HG03558 (cell line): Measurements from ENCODE around the gene CFAP298.
"Not testable (repeated sequence)": the region's sequence is repeated elsewhere in the genome, so short reads cannot be mapped to it uniquely, and the experiment has no call there.

Experiments used
- ATAC-seq: cut with Tn5 transposase; IDR thresholded peaks from one replicate; pipeline ENCODE4 v1.9.1; 2021; ENCODE audit warnings: moderate number of reproducible peaks; ENCODE audit not compliant: unreplicated experiment; ENCODE audit errors: extremely low read depth

Gene CFAP298

DNA sequence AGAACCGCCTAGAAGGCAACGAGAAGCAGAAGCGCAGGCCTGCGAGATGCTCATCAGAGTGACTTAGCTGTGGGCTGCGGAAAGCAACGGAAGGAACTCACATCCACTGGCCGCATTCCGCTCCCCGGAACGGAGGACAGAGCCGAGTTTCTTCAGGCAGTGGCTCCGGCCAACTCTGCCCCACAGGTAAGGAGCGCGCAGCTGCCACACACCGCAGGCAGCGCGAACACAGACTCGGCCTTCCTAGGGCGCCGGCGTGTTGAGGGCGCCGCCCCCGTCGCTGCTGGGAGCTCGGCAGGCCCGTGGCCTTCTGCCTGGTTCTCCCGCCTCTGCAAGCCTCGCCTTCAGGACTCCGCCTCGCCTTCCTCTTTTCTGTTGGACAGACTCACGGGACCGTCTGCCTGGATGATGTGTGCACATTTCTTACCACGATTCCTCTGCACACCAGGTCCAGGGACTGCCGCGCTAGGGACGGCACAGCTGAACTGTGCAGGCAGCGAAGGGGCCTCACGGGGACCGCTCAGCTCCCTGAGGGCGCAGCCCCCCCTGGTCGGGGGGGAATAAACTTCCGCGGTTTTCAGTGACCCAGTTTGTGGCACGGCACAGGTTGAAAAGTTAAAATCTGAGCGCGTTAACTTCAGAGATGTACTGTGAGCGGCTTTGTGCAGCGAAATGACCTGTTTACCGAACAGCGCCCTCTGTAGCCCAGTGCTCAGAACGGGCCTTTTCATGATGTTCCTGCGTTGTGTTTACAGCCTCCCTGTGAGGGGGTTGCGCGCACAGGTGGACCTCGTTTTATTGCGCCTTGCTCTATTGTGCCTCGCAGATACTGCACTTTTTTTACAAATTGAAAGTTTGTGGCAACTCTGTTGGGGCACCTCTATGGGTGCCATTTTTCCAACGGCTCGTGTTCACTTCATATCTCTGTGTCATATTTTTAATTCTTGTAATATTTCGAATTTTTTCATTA is 42.6 kb downstream of the CFAP298 start:
- ATAC-seq, result no peak

DNA sequence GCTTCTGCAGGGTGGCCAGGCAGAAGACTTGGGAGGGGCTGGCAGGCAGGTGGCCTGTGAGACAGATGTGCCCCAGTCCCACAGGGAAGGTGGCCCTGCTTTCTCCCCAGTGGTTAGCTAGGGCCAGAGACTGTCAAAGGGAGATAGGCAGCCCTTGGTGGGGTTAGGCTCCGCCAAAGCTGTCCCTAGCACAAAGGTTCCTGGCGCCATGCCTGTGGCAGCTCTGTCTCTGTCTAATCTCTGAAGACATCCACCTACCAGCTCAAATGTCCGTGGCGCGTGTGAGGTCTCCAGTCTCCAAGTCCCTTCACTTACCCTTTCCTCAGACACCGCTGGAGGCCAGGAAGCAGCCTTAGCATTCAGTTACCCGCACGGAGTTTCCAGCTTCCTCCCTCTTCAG is 44.6 kb downstream of the CFAP298 start:
- no peak for ATAC-seq

DNA sequence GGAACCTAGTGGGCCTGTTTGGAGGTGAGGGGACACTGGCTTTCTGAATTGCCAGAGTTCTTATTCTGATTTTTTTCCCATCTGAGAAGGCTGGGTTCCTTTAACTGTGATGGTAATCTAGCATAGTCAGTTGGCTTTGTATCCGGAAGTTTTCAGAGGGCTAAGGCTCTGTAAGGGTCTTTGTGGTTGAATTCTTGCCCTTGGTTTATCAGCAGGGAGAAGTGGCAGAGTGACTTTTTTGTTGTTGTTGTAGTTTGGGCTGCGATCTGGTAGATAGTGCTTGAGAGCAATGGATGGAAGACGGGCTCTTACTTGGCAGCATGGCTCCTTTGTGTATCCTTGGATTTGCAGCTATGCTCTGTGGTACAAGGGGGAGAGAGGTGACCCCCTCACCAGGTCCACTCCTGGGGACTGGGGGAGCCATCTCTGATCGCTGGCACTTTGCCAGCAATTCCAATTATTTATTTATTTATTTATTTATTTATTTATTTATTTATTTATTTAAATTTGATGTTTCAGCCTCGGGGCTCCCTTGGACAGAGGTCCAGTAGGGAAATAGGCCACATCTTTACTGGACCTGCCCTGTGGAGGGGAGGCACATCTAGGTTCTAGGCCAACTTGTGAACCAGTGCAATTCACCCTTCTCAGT is 45.3 kb downstream of the CFAP298 start:
- no peak for ATAC-seq

DNA sequence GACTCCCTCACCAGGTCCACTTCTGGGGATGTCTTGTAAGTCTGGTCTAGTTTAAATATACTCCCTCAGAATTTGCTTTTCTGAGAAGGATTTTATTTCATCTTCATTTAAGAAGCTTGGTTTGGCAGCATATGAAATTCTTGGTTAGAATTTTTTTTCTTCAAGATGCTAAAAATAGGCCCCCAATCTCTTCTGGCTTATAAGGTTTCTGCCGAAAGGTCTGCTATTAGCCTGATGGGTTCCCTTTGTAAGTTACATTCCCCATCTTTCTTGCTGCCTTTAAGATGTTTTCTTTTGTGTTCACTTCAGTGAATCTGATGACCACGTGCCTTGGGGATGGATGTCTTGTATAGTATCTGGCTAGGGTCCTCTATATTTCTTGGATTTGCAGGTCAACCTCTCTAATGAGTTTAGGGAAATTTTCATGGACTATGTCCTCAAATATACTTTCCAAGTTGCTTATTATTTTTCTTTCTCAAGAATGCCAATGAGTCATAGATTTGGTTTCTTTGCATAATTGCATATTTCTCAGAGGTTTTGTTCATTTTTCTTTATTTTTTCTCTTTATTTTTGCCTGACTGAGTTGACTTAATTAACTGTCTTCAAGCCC is 46.2 kb downstream of the CFAP298 start:
- ATAC-seq, result no peak

DNA sequence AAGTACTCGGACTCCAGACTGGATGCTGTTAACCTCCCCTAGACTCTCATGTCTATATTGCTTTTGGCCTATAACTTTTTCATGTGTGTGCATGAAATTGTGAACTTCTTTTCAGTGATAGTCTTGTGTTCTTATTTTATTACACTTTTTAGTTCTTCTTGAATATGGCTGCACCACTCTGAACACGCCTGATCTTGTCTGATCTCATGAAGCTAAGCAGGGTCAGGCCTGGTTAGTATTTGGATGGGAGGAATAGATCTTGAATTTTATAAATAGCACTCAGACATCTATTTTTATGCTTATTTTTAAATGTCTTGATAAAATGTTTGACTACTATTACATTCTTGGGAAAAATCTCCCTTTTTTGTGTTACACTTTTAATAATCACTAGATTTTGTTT is 49.3 kb downstream of the CFAP298 start:
- no peak for ATAC-seq

DNA sequence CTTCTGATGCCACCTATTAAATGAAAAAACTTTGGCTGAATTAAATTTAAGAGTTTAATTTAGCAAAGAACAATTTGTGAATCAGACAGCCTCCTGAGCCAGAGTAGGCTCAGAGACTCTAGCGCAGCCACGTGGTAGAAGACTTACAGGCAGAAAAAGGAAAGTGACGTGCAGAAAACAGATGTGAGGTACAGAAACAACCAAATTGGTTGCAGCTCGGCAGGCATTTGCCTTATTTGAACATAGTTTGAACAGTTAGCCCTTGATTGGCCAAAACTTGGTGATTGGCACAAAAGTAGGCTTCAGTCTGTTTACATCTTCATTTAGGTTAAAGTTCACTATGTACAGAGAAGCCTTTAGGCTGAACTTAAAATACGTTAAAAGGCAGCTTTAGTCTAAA is 49.8 kb downstream of the CFAP298 start:
- no peak for ATAC-seq

DNA sequence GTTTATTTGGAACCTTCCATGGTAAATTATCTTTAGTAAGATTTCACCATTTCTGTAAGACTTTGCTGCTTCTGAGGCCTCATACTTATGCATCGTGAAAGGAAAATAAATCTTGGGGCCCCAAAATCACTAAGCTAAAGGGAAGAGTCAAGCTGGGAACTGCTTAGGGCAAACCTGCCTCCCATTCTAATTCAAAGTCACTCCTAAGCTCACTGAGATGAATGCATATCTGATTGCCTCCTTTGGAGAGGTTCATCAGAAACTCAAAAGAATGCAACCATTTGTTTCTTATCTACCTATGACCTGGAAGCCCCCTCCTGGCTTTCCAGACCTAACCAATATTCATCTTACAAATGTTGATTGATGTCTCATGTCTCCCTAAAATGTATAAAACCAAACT is 50.7 kb downstream of the CFAP298 start:
- not testable (repeated sequence) for ATAC-seq

DNA sequence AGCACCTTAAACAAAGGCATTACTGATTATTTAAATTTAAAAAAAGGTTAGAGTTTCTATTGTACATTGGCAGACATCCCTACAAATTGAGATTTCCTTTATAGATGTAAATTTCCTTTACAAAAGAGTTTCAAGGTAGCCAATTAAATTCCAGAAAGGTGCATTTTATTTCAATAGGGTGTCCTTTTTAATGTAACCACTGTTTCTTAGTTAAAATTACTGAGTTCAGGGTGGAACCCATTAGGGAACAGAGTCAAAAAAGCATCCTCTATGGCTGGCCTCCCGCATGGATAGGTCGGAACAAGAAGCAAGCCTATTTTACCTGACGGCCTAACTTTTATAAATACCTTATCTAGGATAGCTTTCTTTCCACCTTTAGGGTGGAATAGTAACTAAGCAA is 51.3 kb downstream of the CFAP298 start:
- no peak for ATAC-seq

DNA sequence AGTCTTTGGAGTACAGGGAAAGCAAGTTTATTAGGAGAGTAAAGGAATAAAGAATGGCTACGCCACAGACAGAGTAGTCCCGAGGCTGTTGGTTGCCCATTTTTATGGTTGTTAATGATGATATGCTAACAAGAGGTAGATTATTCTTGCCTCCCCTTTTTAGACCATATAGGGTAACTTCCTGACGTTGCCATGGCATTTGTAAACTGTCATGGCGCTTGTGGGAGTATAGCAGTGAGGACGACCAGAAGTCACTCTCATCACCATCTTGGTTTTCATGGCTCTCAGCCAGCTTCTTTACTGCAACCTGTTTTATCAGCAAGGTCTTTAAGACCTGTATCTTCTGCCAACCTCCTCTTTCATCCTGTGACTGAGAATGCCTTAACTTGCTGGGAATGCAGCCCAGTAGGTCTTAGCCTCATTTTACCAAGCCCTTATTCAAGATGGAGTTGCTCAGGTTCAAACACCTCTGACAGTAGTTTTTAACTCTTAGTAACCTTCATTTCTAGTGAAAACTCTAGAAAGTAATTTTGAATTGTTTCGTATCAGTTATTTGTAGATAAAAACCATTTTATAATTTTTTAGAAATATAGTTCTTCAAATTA is 53.1 kb downstream of the CFAP298 start:
- no peak for ATAC-seq

DNA sequence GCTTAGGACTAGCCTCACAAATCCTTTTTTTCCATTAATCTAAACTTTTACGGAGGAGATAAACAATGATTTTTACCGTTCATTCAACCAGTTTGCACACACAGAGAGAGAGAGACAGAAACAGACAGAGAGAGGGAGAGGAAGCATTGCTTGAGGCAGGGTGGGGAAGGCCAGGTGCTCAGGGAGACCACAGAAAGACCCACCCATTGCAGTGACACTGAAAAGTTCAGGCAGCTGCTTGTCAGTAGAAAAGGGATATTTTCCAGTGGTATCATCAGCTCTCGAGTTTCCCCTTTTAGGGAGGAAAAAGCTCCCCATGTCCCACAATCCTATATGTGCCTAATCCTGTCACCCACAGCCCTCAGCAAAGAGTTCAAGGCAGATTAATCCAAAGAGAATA is 54.1 kb downstream of the CFAP298 start:
- no peak for ATAC-seq

DNA sequence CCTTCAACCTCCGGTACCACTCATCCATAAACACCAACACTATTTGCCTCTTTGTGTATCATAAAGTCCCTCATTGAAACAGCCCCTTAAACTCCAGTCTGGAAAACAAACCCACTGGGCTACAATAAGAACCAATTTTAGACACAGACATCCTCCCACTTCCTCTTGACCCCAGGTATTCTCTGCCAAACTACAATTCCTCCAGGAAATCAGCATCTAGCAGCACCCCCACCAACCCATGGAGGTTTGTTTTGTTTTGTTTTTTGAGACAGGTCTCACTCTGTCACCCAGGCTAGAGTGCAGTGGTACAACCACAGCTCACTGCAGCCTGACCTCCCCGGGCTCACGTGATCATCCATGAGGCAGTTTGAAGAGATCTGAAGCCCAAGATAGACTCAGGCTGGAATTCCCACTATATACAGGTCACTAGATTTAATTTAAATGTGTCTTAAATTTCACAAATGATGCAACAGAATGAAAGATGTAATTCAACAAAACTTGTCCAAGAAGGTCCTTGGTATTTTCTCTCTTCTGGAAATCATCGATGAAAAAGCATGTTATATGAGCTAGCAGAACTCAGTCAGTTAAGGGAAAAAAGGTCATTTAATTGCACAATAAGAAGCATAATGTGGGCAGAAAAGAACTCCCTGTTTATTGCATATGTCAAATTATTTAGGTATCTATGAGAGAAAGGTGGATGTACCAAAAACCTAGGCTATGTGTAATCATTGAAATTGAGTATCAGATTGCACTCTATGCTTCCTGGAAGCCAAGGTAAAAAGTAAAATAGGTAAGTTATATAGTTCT is 57.1 kb downstream of the CFAP298 start:
- ATAC-seq, result no peak

DNA sequence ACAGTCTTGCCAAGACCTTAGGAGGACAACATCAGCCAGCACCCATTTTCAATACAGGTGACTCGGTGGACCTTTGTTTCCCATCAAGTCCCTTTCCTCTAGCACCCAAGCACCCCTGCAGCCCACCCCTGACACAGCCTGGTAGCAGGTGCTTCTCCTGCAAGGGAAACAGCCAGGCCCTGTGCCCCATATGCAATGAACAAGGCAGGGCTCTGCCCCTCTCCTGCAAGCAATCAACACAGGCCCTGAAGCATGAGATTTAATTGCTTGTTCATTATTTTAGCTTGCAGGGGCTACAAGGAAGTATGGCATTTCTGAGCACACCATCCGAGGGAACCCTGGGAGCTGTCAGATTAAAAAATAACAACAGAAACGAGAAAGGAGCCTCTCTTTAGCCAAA is 62.3 kb downstream of the CFAP298 start:
- ATAC-seq, result no peak

DNA sequence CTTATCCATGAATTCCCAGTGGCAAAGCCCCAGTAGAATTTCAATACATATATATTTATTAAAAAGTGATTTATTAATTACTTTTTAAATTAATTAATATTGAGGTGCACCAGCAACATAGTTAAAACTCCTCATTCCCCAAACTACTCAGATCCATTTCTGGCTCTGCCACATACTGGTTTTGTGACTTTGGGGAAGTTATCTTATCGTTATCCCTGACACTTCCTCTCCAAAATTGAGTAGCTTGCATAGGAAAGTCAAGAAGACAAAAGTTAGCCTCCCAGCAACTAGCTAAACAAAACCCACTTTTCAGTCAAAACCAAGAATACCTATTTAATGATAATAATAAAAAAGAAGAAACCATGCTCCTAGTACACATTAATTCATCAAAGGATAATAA is 62.7 kb downstream of the CFAP298 start:
- no peak for ATAC-seq
